GM12878 (cell line): ENCODE measurements around the gene NDNF. TPM values are rescaled to one million over a fixed set of nuclear protein-coding genes. Genes with fewer than 3 reads are reported as not detected.

Experiments
- ATAC-seq: fragments of 200-7000 bp; cut with Tn5 transposase; 3 replicates; pipeline ENCODE4 v1.9.1; 2020; ENCODE audit warnings: mild to moderate bottlenecking, moderate library complexity
- BruUV-seq: library from RNA; stranded (reverse); fragments of 400-500 nt; replicated peaks from 2 replicates; lab custom pipeline; 2021; lab: Mats Ljungman, UMichigan
- CTCF ChIA-PET: fragments of 300-600 bp; sonication (Branson Sonifier 250); formaldehyde crosslinking; extraction: SDS; loops from one replicate; lab custom pipeline; 2021; ENCODE audit warnings: inconsistent platforms; lab: Yijun Ruan, JAX
- POLR2A ChIA-PET: fragments of 350-600 bp; formaldehyde crosslinking; extraction: SDS; loops from one replicate; lab custom pipeline; 2021; ENCODE audit warnings: inconsistent platforms; lab: Charles Lee
- RAD21 ChIA-PET: fragments of 300-600 bp; sonication (Branson Sonifier 250); formaldehyde crosslinking; loops from one replicate; lab custom pipeline; 2023; ENCODE audit warnings: antibody characterized with exemption; ENCODE audit not compliant: unreplicated experiment; lab: Charles Lee
- SMC1A ChIA-PET: fragments of 300-600 bp; sonication (Branson Sonifier 250); formaldehyde crosslinking; loops from one replicate; lab custom pipeline; 2023; ENCODE audit not compliant: unreplicated experiment, uncharacterized antibody; lab: Charles Lee
- DNase-seq: peaks from one replicate; pipeline ENCODE4 v3.0.0-alpha.2; 2011; ENCODE audit warnings: low read depth, low spot score
- FAIRE-seq: peaks from 3 replicates; lab custom pipeline; 2011; peaks lifted over from hg19 to GRCh38; lab: Jason Lieb, UNC
- H2AFZ ChIP-seq: 2 replicates; pipeline ENCODE4 v1.6.0; 2011; ENCODE audit warnings: low read depth, low read length, control low read depth; ENCODE audit not compliant: control insufficient read depth
- H3K27ac ChIP-seq: 2 replicates; pipeline ENCODE4 v1.5.1; 2011; ENCODE audit warnings: control low read depth; ENCODE audit not compliant: control insufficient read depth, insufficient read depth
- H3K27me3 ChIP-seq, 2 experiments: replicated peaks in 1 of 2; 2 replicates each; pipeline versions ENCODE4 v1.6.0 to v1.6.1; 2011; ENCODE audit warnings: low read length in 1 of 2; ENCODE audit not compliant: control insufficient read depth in 2 of 2, insufficient read depth in 2 of 2
- H3K36me3 ChIP-seq, 2 experiments: 2 replicates each; pipeline ENCODE4 v1.5.1; 2011; ENCODE audit warnings: low read length in 1 of 2; ENCODE audit not compliant: control insufficient read depth in 2 of 2, insufficient read depth in 2 of 2
- H3K4me1 ChIP-seq: 2 replicates; pipeline ENCODE4 v1.6.1; 2011; ENCODE audit warnings: mild to moderate bottlenecking, low read length, moderate library complexity, mixed read lengths; ENCODE audit not compliant: control insufficient read depth, insufficient read depth
- H3K4me2 ChIP-seq: 2 replicates; pipeline ENCODE4 v1.6.0; 2011; ENCODE audit warnings: control low read depth; ENCODE audit not compliant: control insufficient read depth, insufficient read depth
- H3K4me3 ChIP-seq: fragments of 200-600 bp; sonication (generic); 2 replicates; pipeline ENCODE4 v1.5.1; 2016
- H3K79me2 ChIP-seq: 2 replicates; pipeline ENCODE4 v1.6.0; 2011; ENCODE audit warnings: low read length; ENCODE audit not compliant: control insufficient read depth, insufficient read depth
- H3K9ac ChIP-seq: 2 replicates; pipeline ENCODE4 v1.8.0; 2011; ENCODE audit warnings: low read length, control low read depth, mixed read lengths; ENCODE audit not compliant: control insufficient read depth, insufficient read depth
- H3K9me3 ChIP-seq: replicated peaks from 3 replicates; pipeline ENCODE4 v1.5.1; 2011; ENCODE audit warnings: mild to moderate bottlenecking, low read length; ENCODE audit not compliant: control insufficient read depth, insufficient read depth
- H4K20me1 ChIP-seq: 2 replicates; pipeline ENCODE4 v1.6.0; 2011; ENCODE audit not compliant: control insufficient read depth, insufficient read depth
- CEBPZ ChIP-seq: fragments of 150-350 bp; IDR thresholded peaks from 2 replicates; pipeline ENCODE4 v1.6.1; 2016; ENCODE audit warnings: low read depth, low read length
- CHD2 ChIP-seq: IDR thresholded peaks from 2 replicates; pipeline ENCODE4 v1.6.1; 2011; ENCODE audit warnings: low read depth, low read length, improper control_type of control experiment, borderline replicate concordance
- ESRRA ChIP-seq: IDR thresholded peaks from 2 replicates; pipeline ENCODE4 v1.6.1; 2012; ENCODE audit warnings: mild to moderate bottlenecking, low read length, improper control_type of control experiment
- IRF5 ChIP-seq: fragments of 450-650 bp; IDR thresholded peaks from 2 replicates; pipeline ENCODE4 v1.6.1; 2017; ENCODE audit warnings: borderline replicate concordance
- NFIC ChIP-seq: IDR thresholded peaks from 2 replicates; pipeline ENCODE4 v1.6.1; 2012; ENCODE audit warnings: low read depth, mild to moderate bottlenecking, inconsistent platforms, low read length, moderate library complexity
- PAX8 ChIP-seq: fragments of 450-650 bp; IDR thresholded peaks from 2 replicates; pipeline ENCODE4 v1.6.1; 2017; ENCODE audit warnings: mild to moderate bottlenecking, moderate library complexity
- PBX3 ChIP-seq: IDR thresholded peaks from 2 replicates; pipeline ENCODE4 v1.6.1; 2011; ENCODE audit warnings: mild to moderate bottlenecking, low read depth, low read length, moderate library complexity; ENCODE audit not compliant: insufficient replicate concordance
- SPI1 ChIP-seq: IDR thresholded peaks from 2 replicates; pipeline ENCODE4 v1.6.1; 2011; ENCODE audit warnings: low read depth, mild to moderate bottlenecking, low read length, moderate library complexity, borderline replicate concordance; ENCODE audit not compliant: insufficient read depth
- in situ Hi-C: fragments of 300-500 bp; cut with MboI; formaldehyde crosslinking; loops from 9 replicates; pipeline ENCODE4 v1.14.3; 2018; ENCODE audit warnings: mixed read lengths
- intact Hi-C: fragments of 100-400 bp; cut with micrococcal nuclease; formaldehyde crosslinking; loops from one replicate; pipeline ENCODE4 v1.14.2; 2022; ENCODE audit not compliant: unreplicated experiment
- polyA plus RNA-seq, 11 experiments: library from polyadenylated mRNA; depleted of rRNA in 4 of 11; unstranded in 6 of 11; stranded (reverse) in 5 of 11; fragments of >200 nt; fragmentation: Nextera tagmentation in 4 of 11; fragmentation: Illumina TruSeq in 1 of 11; extraction: Ambion mirVana in 4 of 11; extraction: Trizol in 1 of 11; gene quantifications; 1 replicate in 1 of 11; 2 replicates in 10 of 11; pipeline versions ENCODE4 v1.2.1 to v1.2.3, GENCODE V29; 2011 to 2016; ENCODE audit warnings: inconsistent platforms in 2 of 11, missing spikeins in 2 of 11, low read depth in 1 of 11
- total RNA-seq, 4 experiments: library from RNA; depleted of rRNA in 3 of 4; stranded (reverse); fragments of >200 nt in 3 of 4; fragmentation: Illumina TruSeq in 1 of 4; extraction: Trizol in 1 of 4; gene quantifications; 2 replicates each; pipeline versions ENCODE4 v1.2.1 to v1.2.3, GENCODE V29; 2013 to 2021

NDNF gene
- total and polyA plus RNA-seq, 10 of the 15 experiments (the other 5 are each of a cell fraction or from before 2014, with no cell fraction given): 0.26 TPM; not detected in 9

- intact Hi-C loops (loop anchor here (5.0 kb wide), 2 partner anchors 379 to 939 kb away; no protein-coding TSS in a partner anchor), in situ Hi-C loops (loop anchor here (10.0 kb wide), 2 partner anchors 941 to 1021 kb away; no protein-coding TSS in a partner anchor)
- DNase-seq (no peak), ATAC-seq (no peak)
- RAD21 ChIA-PET: interaction anchor here (0.8 kb wide), 1 partner anchor 939 kb away, joined by 4 read pairs; no protein-coding TSS in a partner anchor
- no peaks in the 10 kb centered on the region for H3K27me3 ChIP-seq
- no peaks in the 10 kb centered on the region for H4K20me1 ChIP-seq
- H3K9me3 ChIP-seq: no peaks in the 10 kb centered on the region
- TF ChIP-seq ESRRA (no peak), SPI1 (no peak), CEBPZ (no peak), CHD2 (no peak), PBX3 (no peak), NFIC (no peak), PAX8 (no peak), IRF5 (no peak)
- TF ChIP-seq, all 136 proteins: peak for 0
- no peak for FAIRE-seq
- no peaks in the 10 kb centered on the region for H3K4me1 ChIP-seq
- no peak overlapping the region for H3K4me3 ChIP-seq
- no peak overlapping the region for H3K4me2 ChIP-seq
- ChIA-PET CTCF (interaction anchor here (1.1 to 2.0 kb wide), 3 partner anchors 14 to 941 kb away, joined by 3 to 8 read pairs (median 6); no protein-coding TSS in a partner anchor), POLR2A (no interaction called here), SMC1A (interaction anchor here (0.8 to 1.4 kb wide), 2 partner anchors 13 to 15 kb away, joined by 3 read pairs; no protein-coding TSS in a partner anchor)
- H3K36me3 ChIP-seq: no peaks in the 10 kb centered on the region
- no TSS peak for BruUV-seq
- H3K9ac ChIP-seq: no peak overlapping the region
- H3K79me2 ChIP-seq: no peaks in the 10 kb centered on the region
- no peak overlapping the region for H2AFZ ChIP-seq
- H3K27ac ChIP-seq: no peak overlapping the region
These were observed 23.9 kb upstream of the NDNF start for GRCh38 chr4:121096191-121096590.
